GM12878 (cell line): ENCODE data around the gene IMPACT. TPM values are rescaled to one million over a fixed set of nuclear protein-coding genes. Genes with fewer than 3 reads are reported as not detected.

Source experiments
- ATAC-seq: fragments of 200-7000 bp; cut with Tn5 transposase; 3 replicates; pipeline ENCODE4 v1.9.1; 2020; ENCODE audit warnings: mild to moderate bottlenecking, moderate library complexity
- BruUV-seq: library from RNA; stranded (reverse); fragments of 400-500 nt; replicated peaks from 2 replicates; lab custom pipeline; 2021; lab: Mats Ljungman, UMichigan
- CTCF ChIA-PET: fragments of 300-600 bp; sonication (Branson Sonifier 250); formaldehyde crosslinking; extraction: SDS; loops from one replicate; lab custom pipeline; 2021; ENCODE audit warnings: inconsistent platforms; lab: Yijun Ruan, JAX
- POLR2A ChIA-PET: fragments of 350-600 bp; formaldehyde crosslinking; extraction: SDS; loops from one replicate; lab custom pipeline; 2021; ENCODE audit warnings: inconsistent platforms; lab: Charles Lee
- RAD21 ChIA-PET: fragments of 300-600 bp; sonication (Branson Sonifier 250); formaldehyde crosslinking; loops from one replicate; lab custom pipeline; 2023; ENCODE audit warnings: antibody characterized with exemption; ENCODE audit not compliant: unreplicated experiment; lab: Charles Lee
- SMC1A ChIA-PET: fragments of 300-600 bp; sonication (Branson Sonifier 250); formaldehyde crosslinking; loops from one replicate; lab custom pipeline; 2023; ENCODE audit not compliant: unreplicated experiment, uncharacterized antibody; lab: Charles Lee
- DNase-seq: peaks from one replicate; pipeline ENCODE4 v3.0.0-alpha.2; 2011; ENCODE audit warnings: low read depth, low spot score
- FAIRE-seq: peaks from 3 replicates; lab custom pipeline; 2011; peaks lifted over from hg19 to GRCh38; lab: Jason Lieb, UNC
- H2AFZ ChIP-seq: 2 replicates; pipeline ENCODE4 v1.6.0; 2011; ENCODE audit warnings: low read depth, low read length, control low read depth; ENCODE audit not compliant: control insufficient read depth
- H3K27ac ChIP-seq: 2 replicates; pipeline ENCODE4 v1.5.1; 2011; ENCODE audit warnings: control low read depth; ENCODE audit not compliant: control insufficient read depth, insufficient read depth
- H3K27me3 ChIP-seq, 2 experiments: replicated peaks in 1 of 2; 2 replicates each; pipeline versions ENCODE4 v1.6.0 to v1.6.1; 2011; ENCODE audit warnings: low read length in 1 of 2; ENCODE audit not compliant: control insufficient read depth in 2 of 2, insufficient read depth in 2 of 2
- H3K36me3 ChIP-seq, 2 experiments: 2 replicates each; pipeline ENCODE4 v1.5.1; 2011; ENCODE audit warnings: low read length in 1 of 2; ENCODE audit not compliant: control insufficient read depth in 2 of 2, insufficient read depth in 2 of 2
- H3K4me1 ChIP-seq: 2 replicates; pipeline ENCODE4 v1.6.1; 2011; ENCODE audit warnings: mild to moderate bottlenecking, low read length, moderate library complexity, mixed read lengths; ENCODE audit not compliant: control insufficient read depth, insufficient read depth
- H3K4me2 ChIP-seq: 2 replicates; pipeline ENCODE4 v1.6.0; 2011; ENCODE audit warnings: control low read depth; ENCODE audit not compliant: control insufficient read depth, insufficient read depth
- H3K4me3 ChIP-seq: fragments of 200-600 bp; sonication (generic); 2 replicates; pipeline ENCODE4 v1.5.1; 2016
- H3K79me2 ChIP-seq: 2 replicates; pipeline ENCODE4 v1.6.0; 2011; ENCODE audit warnings: low read length; ENCODE audit not compliant: control insufficient read depth, insufficient read depth
- H3K9ac ChIP-seq: 2 replicates; pipeline ENCODE4 v1.8.0; 2011; ENCODE audit warnings: low read length, control low read depth, mixed read lengths; ENCODE audit not compliant: control insufficient read depth, insufficient read depth
- H3K9me3 ChIP-seq: replicated peaks from 3 replicates; pipeline ENCODE4 v1.5.1; 2011; ENCODE audit warnings: mild to moderate bottlenecking, low read length; ENCODE audit not compliant: control insufficient read depth, insufficient read depth
- H4K20me1 ChIP-seq: 2 replicates; pipeline ENCODE4 v1.6.0; 2011; ENCODE audit not compliant: control insufficient read depth, insufficient read depth
- ATF3 ChIP-seq: IDR thresholded peaks from 2 replicates; pipeline ENCODE4 v1.6.1; 2011; ENCODE audit warnings: low read depth, mild to moderate bottlenecking, low read length, moderate library complexity, borderline replicate concordance; ENCODE audit errors: extremely low read depth
- IRF3 ChIP-seq: fragments of 450-650 bp; IDR thresholded peaks from 2 replicates; pipeline ENCODE4 v1.6.1; 2014; ENCODE audit warnings: mild to moderate bottlenecking
- LARP7 ChIP-seq: fragments of 450-650 bp; IDR thresholded peaks from 2 replicates; pipeline ENCODE4 v1.6.1; 2017; ENCODE audit warnings: mild to moderate bottlenecking
- NKRF ChIP-seq: fragments of 450-650 bp; conservative IDR thresholded peaks from 2 replicates; pipeline ENCODE4 v1.6.1; 2017; ENCODE audit warnings: mild to moderate bottlenecking, moderate library complexity
- SPI1 ChIP-seq: IDR thresholded peaks from 2 replicates; pipeline ENCODE4 v1.6.1; 2011; ENCODE audit warnings: low read depth, mild to moderate bottlenecking, low read length, moderate library complexity, borderline replicate concordance; ENCODE audit not compliant: insufficient read depth
- STAT1 ChIP-seq: fragments of 450-650 bp; conservative IDR thresholded peaks from 2 replicates; pipeline ENCODE4 v1.6.1; 2014; ENCODE audit warnings: antibody characterized with exemption, mild to moderate bottlenecking
- TBL1XR1 ChIP-seq: IDR thresholded peaks from 2 replicates; pipeline ENCODE4 v1.6.1; 2012; ENCODE audit warnings: low read depth, low read length, improper control_type of control experiment
- ZNF207 ChIP-seq: fragments of 450-650 bp; IDR thresholded peaks from 2 replicates; pipeline ENCODE4 v1.6.1; 2014; ENCODE audit warnings: antibody characterized with exemption, mild to moderate bottlenecking, borderline replicate concordance
- ZNF217 ChIP-seq: fragments of 450-650 bp; IDR thresholded peaks from 2 replicates; pipeline ENCODE4 v1.6.1; 2017; ENCODE audit warnings: antibody characterized with exemption, mild to moderate bottlenecking
- WGBS: methylation state at CpG from one replicate; pipeline ENCODE4 v1.1.6; 2016; ENCODE audit warnings: low lambda C conversion rate; ENCODE audit not compliant: insufficient replicate concordance, insufficient coverage; ENCODE audit errors: missing lambda C conversion rate; 5-methylcytosine and 5-hydroxymethylcytosine counted together
- in situ Hi-C: fragments of 300-500 bp; cut with MboI; formaldehyde crosslinking; loops from 9 replicates; pipeline ENCODE4 v1.14.3; 2018; ENCODE audit warnings: mixed read lengths
- intact Hi-C: fragments of 100-400 bp; cut with micrococcal nuclease; formaldehyde crosslinking; loops from one replicate; pipeline ENCODE4 v1.14.2; 2022; ENCODE audit not compliant: unreplicated experiment
- polyA plus RNA-seq, 11 experiments: library from polyadenylated mRNA; depleted of rRNA in 4 of 11; unstranded in 6 of 11; stranded (reverse) in 5 of 11; fragments of >200 nt; fragmentation: Nextera tagmentation in 4 of 11; fragmentation: Illumina TruSeq in 1 of 11; extraction: Ambion mirVana in 4 of 11; extraction: Trizol in 1 of 11; gene quantifications; 1 replicate in 1 of 11; 2 replicates in 10 of 11; pipeline versions ENCODE4 v1.2.1 to v1.2.3, GENCODE V29; 2011 to 2016; ENCODE audit warnings: inconsistent platforms in 2 of 11, missing spikeins in 2 of 11, low read depth in 1 of 11
- total RNA-seq, 4 experiments: library from RNA; depleted of rRNA in 3 of 4; stranded (reverse); fragments of >200 nt in 3 of 4; fragmentation: Illumina TruSeq in 1 of 4; extraction: Trizol in 1 of 4; gene quantifications; 2 replicates each; pipeline versions ENCODE4 v1.2.1 to v1.2.3, GENCODE V29; 2013 to 2021

The IMPACT gene
- total and polyA plus RNA-seq, 10 of the 15 experiments (the other 5 are each of a cell fraction or from before 2014, with no cell fraction given): 0.10 to 0.84 (median 0.53) TPM

- no peak for TF ChIP-seq IRF3
- TF ChIP-seq ZNF217: no peak
- TF ChIP-seq LARP7: no peak
- TF ChIP-seq NKRF: no peak
- TF ChIP-seq TBL1XR1: no peak
- no peak for TF ChIP-seq ZNF207
- TF ChIP-seq STAT1: no peak
Measured at GRCh38 chr18:24436939-24437338, 10.5 kb downstream of the IMPACT start (continued).

- Histone ChIP-seq H3K9ac (no peak overlapping the region), H4K20me1 (no peaks in the 10 kb centered on the region), H3K4me1 (peaks cover 14% of the 10 kb centered on the region), H2AFZ (no peak overlapping the region), H3K27ac (no peak overlapping the region), H3K9me3 (no peaks in the 10 kb centered on the region), H3K79me2 (no peaks in the 10 kb centered on the region), H3K27me3 (no peaks in the 10 kb centered on the region), H3K36me3 (no peaks in the 10 kb centered on the region), H3K4me3 (no peak overlapping the region), H3K4me2 (no peak overlapping the region; the same call in 1 of the 2 replicates)
- ChIA-PET CTCF (interaction anchor here (1.0 kb wide), 2 partner anchors 12 to 45 kb away, joined by 3 to 4 read pairs; no protein-coding TSS in a partner anchor), SMC1A (no interaction called here), RAD21 (no interaction called here), POLR2A (interaction anchor here (0.5 kb wide), 1 partner anchor 156 kb away, joined by 3 read pairs; no protein-coding TSS in a partner anchor)
- intact Hi-C loops (no loop called here), in situ Hi-C loops (no loop called here)
- TF ChIP-seq NKRF (no peak), SPI1 (peak; percentile 38; the same call in 1 of the 2 replicates), ATF3 (no peak)
- DNase-seq (no peak), ATAC-seq (peak; percentile 75), FAIRE-seq (peak; percentile 41)
- 31% methylated on average over 2 of the region's 2 CpGs for WGBS
- BruUV-seq: no TSS peak
Measured at GRCh38 chr18:24443870-24444269, 17.4 kb downstream of the IMPACT start.
